HG03175 (cell line): ENCODE measurements around the gene ERI2.
A peak's percentile ranks its signal among the peaks of the same experiment; 100 is the strongest.
"Not testable (repeated sequence)": the region's sequence is repeated elsewhere in the genome, so short reads cannot be mapped to it uniquely, and the experiment has no call there.

Experiments
- ATAC-seq: cut with Tn5 transposase; IDR thresholded peaks from one replicate; pipeline ENCODE4 v1.9.1; 2021; ENCODE audit warnings: mild to moderate bottlenecking, moderate library complexity; ENCODE audit not compliant: unreplicated experiment

The ERI2 gene

DNA sequence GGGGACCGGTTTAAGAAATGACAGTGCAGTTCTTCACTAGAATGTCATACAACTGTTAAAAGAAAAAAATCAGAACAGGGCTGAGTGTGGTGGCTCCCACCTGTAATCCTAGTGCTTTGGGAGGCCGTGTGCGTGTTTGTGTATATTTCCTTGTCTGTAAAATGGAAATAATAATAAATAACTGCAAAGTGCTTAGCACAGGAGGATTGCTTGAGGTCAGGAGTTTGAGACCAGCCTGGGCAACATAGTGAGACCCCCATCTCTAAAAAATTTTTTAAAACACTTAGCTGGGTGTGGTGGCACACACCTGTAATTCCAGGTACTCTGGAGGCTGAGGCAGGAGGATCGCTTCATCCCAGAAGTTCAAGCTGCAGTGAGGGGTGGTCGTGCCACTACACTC lies 40.0 kb downstream of the ERI2 start:
- no peak for ATAC-seq

GRCh38 chr16:20765732-20766131 lies 40.5 kb downstream of the ERI2 start:
- ATAC-seq = no peak

GRCh38 chr16:20764448-20764847 lies 41.8 kb downstream of the ERI2 start:
- ATAC-seq = not testable (repeated sequence)

DNA sequence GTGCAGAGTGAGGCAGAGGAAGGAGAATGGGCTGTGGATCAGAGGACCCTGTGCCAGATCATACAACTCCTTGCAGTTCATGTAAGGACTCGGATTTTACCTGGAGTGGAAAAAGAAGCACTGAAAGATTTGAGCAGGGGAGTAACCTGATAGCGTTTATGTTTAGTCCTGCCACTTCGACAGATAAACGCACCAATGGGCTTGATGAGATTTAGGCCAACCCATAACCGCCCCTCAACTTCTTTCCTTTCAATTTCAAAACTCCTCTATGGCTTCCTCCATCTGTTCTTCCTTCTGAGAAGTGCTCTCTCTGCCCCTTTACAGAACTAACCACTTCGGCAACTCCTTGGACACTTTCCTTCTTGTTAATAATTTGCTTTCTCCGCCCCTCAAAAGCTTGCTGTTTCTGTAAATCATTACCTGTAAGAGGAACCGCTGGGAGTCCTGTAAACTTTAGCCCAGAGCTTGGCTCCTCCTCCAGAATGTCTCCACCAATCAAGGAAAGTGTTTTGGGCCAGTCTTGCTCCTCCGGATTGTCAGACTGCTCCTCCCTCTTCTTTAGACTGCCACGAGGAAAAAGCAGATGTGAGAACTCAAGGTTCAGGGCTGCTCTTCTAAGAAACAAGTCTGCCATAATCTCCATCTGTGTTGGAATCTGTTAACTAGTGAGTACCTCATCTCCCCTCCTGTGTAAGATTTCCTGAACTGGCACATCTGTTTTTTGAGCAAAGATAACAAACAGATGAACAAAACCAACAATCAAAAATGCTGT lies 42.6 kb downstream of the ERI2 start, which contains the start of gene ACSM3:
Gene ACSM3 (plus strand): TSS at position 554 of the 772 bp plus-strand sequence. CDS start 6,021 bp downstream, outside the sequence.
- ATAC-seq = peak; percentile 98

DNA sequence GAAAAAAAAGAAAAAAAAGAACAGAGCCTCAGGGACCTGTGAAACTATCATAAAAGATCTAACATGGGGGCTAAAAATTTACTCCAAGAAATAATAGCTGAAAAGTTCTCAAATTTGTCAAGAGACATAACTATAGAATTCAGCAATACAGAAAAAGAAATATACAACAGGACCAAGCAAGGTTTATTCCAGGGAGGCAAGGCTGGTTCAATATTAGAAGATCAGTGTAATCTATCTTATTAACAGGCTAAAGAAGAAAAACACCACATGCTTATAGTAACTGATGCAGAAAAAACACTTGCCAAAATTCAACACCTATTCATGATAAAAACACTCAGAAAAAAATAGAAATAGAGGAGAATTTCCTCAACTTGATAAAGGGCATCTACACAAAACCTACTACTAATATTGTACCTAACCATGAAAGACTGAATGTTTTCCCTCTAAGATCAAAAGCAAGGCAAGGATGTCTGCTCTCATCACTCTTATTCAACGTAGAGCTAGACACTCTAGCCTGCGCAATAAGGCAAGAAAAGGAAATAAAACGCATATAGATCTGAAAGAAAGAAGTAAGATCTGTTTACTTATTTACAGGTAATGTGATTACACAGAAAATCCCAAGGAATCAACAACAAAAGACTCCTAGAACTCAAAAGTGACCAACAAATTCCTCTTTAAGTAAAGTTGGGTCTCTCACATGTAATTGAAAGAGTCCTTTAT lies 43.7 kb downstream of the ERI2 start:
- no peak for ATAC-seq

DNA sequence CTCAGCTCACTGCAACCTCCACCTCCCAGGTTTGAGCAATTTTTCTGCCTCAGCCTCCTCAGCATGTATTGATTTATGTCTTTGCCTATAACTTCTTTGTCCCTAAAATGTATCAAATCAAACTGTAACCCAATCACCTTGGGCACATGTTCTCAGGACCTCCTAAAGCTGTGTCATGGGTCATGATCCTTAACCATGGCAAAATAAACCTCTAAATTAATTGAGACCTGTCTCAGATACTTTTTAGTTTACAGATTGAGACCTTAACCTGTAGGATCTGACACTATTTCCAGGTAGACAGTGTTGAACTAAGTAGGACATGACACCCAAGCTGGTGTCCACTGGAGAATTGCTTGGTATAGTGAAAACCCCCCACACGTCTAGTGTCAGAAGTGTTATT lies 45.1 kb downstream of the ERI2 start:
- no peak for ATAC-seq

GRCh38 chr16:20760346-20760745 lies 45.9 kb downstream of the ERI2 start:
- no peak for ATAC-seq

DNA sequence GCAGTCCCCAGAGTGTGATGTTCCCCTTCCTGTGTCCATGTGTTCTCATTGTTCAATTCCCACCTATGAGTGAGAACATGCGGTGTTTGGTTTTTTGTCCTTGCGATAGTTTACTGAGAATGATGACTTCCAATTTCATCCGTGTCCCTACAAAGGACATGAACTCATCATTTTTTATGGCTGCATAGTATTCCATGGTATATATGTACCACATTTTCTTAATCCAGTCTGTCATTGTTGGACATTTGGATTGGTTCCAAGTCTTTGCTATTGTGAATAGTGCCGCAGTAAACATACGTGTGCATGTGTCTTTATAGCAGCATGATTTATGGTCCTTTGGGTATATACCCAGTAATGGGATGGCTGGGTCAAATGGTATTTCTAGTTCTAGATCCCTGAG lies 50.5 kb downstream of the ERI2 start:
- ATAC-seq = not testable (repeated sequence)

- ATAC-seq = no peak
Observed at GRCh38 chr16:20755238-20755637, 51.0 kb downstream of the ERI2 start.

DNA sequence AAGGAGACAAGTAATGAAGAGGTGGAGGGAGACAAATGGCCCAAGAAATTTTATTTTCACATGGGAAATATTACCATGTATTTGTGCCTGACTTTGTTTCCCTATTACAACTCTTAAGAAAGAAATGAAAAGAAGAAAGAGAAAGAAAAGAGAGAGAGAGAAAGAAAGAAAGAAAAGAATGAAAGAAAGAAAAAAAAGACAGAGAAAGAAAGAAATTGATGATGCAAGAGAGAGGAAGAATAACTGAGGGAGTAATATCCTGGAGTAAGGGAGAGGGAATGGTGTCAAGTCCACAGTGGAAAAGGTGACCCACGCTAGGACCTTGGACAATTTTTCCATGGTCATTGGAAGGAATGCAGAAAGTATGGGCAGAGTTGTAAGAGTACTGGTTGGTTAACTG lies 52.5 kb downstream of the ERI2 start:
- no peak for ATAC-seq

DNA sequence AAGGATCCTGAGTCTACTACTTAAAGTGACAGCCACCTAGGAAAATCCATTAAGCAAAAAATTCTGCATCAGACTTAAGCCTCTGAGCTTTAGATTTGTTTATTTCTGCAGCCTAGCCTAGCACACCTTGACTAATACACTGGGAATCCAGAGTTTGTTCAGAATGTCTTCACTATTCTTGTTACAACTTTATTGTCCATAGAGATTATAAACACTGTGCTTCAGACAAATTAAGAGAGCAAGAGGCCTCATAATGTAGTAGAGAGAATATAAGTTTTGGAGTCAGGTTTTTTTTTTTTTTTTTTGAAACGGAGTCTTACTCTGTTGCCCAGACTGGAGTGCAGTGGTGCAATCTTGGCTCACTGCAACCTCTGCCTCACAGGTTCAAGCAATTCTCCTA lies 55.7 kb downstream of the ERI2 start:
- ATAC-seq = no peak

GRCh38 chr16:20749474-20749873 lies 56.8 kb downstream of the ERI2 start:
- ATAC-seq = no peak

DNA sequence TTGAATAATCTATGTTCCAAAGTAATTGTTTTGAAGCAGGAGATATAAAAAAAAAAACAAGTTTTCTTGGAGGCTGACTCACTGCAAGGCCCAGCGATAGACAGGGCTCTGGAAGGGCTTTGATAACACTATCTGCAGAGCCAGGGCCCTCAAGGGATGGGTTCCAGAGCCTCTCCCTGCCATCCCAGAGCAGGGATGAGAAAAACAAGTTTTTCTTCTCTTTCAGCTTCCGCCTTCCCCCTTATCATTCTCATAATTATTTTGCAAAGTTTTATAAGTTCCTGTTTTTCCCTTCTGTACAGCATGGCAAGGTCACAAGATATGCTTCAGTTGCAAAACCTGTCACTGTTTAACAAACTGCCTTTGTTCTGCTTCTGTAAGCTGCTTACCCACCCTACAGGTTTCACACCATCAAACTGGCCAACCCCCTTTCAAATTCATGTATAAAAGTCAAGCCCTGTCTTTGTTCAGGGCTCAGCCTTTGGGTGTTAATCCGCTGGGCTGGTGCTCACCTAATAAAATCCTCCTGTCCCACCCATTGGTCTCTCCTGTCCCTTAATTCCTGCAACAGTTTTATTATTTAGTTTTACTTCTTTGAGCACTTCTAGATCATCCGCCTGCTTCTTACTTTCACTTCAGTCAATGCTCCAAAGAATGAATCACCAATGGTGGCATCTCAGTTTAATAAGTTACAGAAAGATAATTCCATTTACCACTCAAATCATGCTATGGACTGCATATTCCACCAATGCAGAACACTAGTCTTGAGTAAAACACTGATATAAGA lies 59.0 kb downstream of the ERI2 start:
- ATAC-seq = peak; percentile 42

- no peak for ATAC-seq
Observed at GRCh38 chr16:20746461-20746860, 59.8 kb downstream of the ERI2 start.
